Fibroblast of skin of right quadriceps (primary cell): ENCODE results near the gene NEK3.
"Not testable (repeated sequence)": the region's sequence is repeated elsewhere in the genome, so short reads cannot be mapped to it uniquely, and the experiment has no call there.

ENCODE experiments used
- DNase-seq: peaks from one replicate; pipeline ENCODE4 v3.0.0-alpha.2; 2013

Gene NEK3

GRCh38 chr13:52159159-52159982, at the start of gene NEK3:
Gene NEK3 (minus strand): TSS chr13:52159597. CDS start chr13:52156191, 3,406 bp downstream.
- peak; percentile 70 for DNase-seq

- not testable (repeated sequence) for DNase-seq
Measured at GRCh38 chr13:52208384-52208783, 49.0 kb upstream of the NEK3 start.

- DNase-seq = not testable (repeated sequence)
Measured at GRCh38 chr13:52207896-52208295, 48.5 kb upstream of the NEK3 start.

DNA sequence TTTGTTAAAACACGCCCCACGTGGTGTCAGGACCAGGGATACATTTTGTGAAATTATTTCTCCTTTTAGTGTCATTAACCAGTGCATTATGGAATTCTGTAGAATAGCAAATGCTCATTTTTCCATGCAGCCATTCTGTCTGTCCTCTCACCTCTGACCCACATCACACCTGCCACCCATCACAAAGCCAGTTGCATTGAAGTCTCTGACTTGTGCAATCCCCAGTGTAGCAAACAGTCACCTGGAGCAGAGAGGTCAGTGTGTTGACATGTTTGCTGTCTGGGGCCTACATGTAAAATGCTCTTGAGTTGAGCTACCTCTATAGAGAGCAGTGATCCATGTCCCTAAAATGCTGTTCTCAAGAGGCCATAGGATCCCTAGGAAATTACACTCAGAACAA, 47.9 kb upstream of the NEK3 start:
- DNase-seq = not testable (repeated sequence)

- DNase-seq = not testable (repeated sequence)
Measured at GRCh38 chr13:52204546-52204945, 45.1 kb upstream of the NEK3 start.

DNA sequence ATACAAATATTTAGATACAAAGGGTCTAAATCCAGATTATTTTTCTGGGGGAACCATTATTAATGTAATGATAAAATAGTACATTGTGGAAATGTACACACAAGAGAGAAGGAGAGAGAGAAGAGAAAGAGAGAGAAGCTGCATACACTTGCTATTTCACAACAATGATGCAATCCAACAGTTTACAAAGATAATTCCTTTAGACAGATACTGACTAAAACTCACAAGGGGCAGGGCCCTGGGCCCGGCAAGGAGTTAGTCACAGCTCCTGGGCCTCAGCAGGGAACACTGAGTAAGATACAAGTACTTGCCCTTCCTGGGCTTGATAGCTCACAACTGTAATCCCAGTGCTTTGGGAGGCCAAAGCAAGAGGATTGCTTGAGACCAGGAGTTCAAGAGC, 44.5 kb upstream of the NEK3 start:
- peak; percentile 80 for DNase-seq

- DNase-seq = not testable (repeated sequence)
Measured at GRCh38 chr13:52202506-52202905, 43.1 kb upstream of the NEK3 start.

DNA sequence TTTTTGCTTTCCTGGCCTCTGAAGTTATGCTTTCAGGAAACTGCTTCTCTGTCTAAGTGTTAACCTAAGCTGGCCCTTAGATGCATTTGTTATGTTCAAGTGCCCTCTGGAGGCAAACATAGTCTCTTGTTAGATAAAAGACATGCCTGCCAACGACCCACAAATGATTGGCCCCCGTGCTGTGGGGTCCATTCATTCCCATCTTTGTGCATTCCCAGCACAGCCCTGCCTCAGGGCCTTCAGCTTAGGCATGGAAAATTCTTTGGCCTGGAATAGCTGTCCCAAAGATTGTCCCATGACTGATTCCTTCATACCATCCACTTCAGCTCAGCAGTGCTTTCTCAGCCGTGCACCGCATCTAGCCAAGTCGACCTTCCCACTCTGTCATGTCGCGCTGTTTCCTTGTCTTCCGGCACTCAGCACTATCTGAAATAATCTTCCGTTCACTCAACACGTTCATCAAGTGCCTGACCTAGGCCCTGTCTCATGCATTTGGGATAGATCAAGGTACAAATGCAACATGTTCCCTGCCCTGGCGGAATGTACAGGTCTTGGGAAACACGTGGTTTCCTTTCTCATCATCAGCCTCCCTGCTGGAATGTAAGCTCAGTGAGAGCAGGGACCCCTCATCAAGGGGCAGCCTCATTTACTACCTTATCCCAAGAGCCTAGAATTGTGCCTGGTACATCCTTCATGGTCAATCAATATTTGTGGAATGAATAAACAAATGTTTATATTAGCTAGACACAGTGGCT, 42.2 kb upstream of the NEK3 start:
- DNase-seq = peak; percentile 31

- DNase-seq = peak; percentile 78
Measured at GRCh38 chr13:52195401-52195837, 36.0 kb upstream of the NEK3 start.

DNA sequence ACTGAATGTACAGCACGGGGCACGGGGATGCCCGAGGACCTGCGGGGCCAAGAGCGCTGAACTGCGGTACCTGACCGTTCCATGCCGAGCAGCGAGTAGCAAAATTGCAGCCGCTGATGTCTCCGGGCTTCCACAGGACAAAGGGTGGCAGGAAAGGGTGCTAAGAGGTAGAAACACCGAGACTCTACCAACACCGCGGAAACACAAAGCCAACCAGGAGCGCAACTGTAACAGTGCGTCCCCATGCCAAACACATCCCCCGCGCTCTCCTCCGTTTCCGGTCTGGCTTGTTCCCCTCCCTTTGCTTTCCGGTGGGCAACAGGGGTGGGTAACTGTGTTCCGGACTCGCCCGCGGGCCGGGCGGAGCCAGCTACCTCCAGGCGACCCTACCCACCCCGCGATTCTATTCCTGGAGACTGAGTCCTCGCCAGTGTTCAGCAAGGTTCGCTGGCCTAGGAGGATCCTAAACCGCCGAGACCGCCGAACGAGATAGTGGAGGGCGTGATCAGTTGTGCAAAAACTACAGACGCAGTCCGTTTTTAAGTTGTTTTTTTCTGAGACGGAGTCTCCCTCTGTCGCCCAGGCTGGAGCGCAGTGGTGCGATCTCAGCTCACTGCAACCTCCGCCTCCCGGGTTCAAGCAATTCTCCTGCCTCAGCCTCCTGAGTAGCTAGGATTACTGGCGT, 34.9 kb upstream of the NEK3 start:
- peak; percentile 86 for DNase-seq

- not testable (repeated sequence) for DNase-seq
Measured at GRCh38 chr13:52193587-52194183, 34.3 kb upstream of the NEK3 start.

DNA sequence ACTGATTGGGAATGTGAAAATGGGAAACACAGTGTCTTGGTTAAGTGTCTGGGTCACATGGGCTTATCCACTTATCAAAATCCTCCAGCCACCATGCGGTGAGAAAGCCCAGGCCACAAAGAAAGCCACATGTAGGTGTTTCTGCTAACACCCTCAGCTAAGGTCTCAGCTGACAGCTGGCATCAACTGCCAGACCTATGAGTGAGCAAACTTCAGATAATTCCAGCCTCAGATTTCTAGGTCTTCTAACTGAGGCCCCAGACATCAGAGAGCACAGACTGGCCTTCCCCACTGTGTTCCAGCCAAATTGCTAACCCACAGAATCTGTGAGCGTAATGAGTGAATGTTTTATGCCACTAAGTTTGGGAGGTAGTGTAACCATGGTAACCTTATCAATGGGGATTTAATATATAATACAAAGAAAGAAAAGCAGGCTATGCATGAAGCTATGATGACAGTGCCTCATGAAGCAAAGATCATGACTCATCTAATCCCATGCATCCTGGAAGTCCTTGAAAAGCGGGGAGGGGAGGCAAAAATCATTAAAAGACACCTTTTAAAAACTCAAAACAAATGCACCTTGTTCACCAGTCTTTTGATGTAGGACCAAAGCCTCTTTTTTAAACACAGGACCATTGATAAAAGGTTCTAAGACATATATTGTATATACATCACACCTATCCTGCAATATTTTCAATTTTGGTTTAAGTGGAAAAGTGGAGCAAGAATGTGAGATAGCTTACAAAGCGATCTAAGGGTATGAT, 28.2 kb upstream of the NEK3 start:
- DNase-seq = peak; percentile 9

- no peak for DNase-seq
Measured at GRCh38 chr13:52187029-52187423, 27.6 kb upstream of the NEK3 start.

- DNase-seq = not testable (repeated sequence)
Measured at GRCh38 chr13:52181316-52181954, 22.0 kb upstream of the NEK3 start.

GRCh38 chr13:52179925-52180324, 20.5 kb upstream of the NEK3 start:
- DNase-seq = no peak

DNA sequence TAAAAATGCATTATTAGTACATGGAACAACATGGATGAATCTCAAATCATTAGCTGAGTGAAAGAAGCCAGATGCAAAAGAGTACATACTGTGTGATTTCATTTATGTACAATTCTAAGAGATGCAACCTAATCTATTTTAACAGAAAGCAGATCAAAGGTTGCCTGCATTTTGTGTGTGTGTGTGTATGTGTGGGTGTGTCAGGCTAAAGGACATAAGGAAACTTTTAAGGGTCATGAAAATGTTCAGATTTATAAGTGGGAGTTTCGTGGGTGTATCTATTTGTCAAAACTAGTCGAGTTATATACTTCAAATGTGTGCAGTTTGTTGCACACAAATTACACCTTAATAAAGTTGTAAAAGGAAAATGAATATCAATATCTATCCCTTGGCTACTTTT, 17.9 kb upstream of the NEK3 start:
- no peak for DNase-seq

GRCh38 chr13:52173970-52174369, 14.6 kb upstream of the NEK3 start:
- DNase-seq = not testable (repeated sequence)

- no peak for DNase-seq
Measured at GRCh38 chr13:52173373-52173772, 14.0 kb upstream of the NEK3 start.

DNA sequence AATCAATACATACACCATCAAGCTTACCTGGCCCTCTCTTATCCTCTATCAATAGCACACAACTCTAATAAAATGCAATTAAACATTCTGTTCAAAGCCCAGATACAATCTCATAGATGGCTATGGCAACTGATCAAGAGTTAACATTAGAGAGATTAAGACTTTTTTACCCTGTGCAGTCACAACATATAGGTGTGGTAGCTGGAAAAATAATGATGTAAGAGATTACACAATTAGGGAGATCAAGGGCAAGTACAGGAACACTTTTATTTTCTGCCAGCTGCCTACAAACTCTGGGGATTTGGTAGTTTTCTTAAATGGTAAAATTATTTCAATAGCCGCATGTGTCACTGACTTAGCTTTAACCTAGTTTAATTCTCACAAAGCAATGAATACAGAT, 12.3 kb upstream of the NEK3 start:
- not testable (repeated sequence) for DNase-seq

DNA sequence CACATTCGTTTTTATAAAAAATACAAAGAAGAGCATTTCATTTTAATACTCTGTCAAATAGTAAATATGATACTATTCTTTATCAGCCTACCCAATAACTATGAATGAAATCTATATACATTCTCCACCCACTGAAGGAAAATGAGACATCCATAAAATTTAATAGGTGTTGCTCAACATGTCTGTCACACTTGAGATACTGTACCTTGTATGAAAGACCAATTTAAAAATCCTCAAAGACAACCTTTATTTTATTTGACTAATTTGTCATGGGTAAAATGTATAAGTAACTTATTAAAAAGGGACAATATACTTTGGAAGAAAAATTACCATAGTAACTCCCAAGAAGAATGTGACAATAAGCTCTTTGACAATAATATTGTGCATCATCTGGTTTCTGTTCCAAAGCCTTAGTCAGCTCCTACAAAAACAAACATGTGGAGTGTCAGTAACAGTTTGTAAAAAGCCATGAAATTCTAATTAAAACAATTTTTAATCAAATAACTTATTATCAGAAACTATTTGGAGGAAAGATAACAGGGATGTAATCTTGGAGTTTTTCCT, 11.5 kb upstream of the NEK3 start:
- not testable (repeated sequence) for DNase-seq

GRCh38 chr13:52169839-52170238, 10.4 kb upstream of the NEK3 start:
- DNase-seq = no peak
